ENCODE data around the gene CAPZA2.

GRCh38 chr7:116934580-116934979, 72.2 kb downstream of the CAPZA2 start:
- no peak for TF ChIP-seq EZH2 (IDR thresholded peaks at IDR 0.05)
- TF ChIP-seq POLR2AphosphoS5 (IDR thresholded peaks at IDR 0.05; ENCODE audit: borderline replicate concordance, low read depth, low read length) = no peak
- TF ChIP-seq FOXP2 (optimal IDR thresholded peaks at IDR 0.05; ENCODE audit: control extremely low read depth, extremely low read length, insufficient read depth) = no peak
